Hepatocyte (in vitro differentiated cells): ENCODE results near the gene CTBP1. TPM values are rescaled to one million over a fixed set of nuclear protein-coding genes. Genes with fewer than 3 reads are reported as not detected.

Experiments
- DNase-seq: peaks from one replicate; pipeline ENCODE4 v3.0.0-alpha.2; 2016; ENCODE audit warnings: low spot score
- H2AFZ ChIP-seq: fragments of 200-600 bp; sonication (generic); 2 replicates; pipeline ENCODE4 v1.6.0; 2016; ENCODE audit warnings: antibody characterized with exemption, mild to moderate bottlenecking
- H3K27ac ChIP-seq: fragments of 200-600 bp; sonication (generic); 2 replicates; pipeline ENCODE4 v1.5.1; 2016; ENCODE audit warnings: mild to moderate bottlenecking
- H3K27me3 ChIP-seq: fragments of 200-600 bp; sonication (generic); 2 replicates; pipeline ENCODE4 v1.6.1; 2016
- H3K36me3 ChIP-seq: fragments of 200-600 bp; sonication (generic); replicated peaks from 2 replicates; pipeline ENCODE4 v1.5.1; 2016; ENCODE audit warnings: low read depth; ENCODE audit not compliant: insufficient read depth
- H3K4me1 ChIP-seq: fragments of 200-600 bp; sonication (generic); 2 replicates; pipeline ENCODE4 v1.5.1; 2016; ENCODE audit warnings: mild to moderate bottlenecking, moderate library complexity; ENCODE audit not compliant: insufficient read depth
- H3K4me2 ChIP-seq: fragments of 200-600 bp; sonication (generic); 2 replicates; pipeline ENCODE4 v1.6.0; 2016
- H3K4me3 ChIP-seq: fragments of 200-600 bp; sonication (generic); 2 replicates; pipeline ENCODE4 v1.5.1; 2016; ENCODE audit warnings: mild to moderate bottlenecking
- H3K79me2 ChIP-seq: fragments of 200-600 bp; sonication (generic); 2 replicates; pipeline ENCODE4 v1.6.0; 2017; ENCODE audit warnings: mild to moderate bottlenecking
- H3K9me2 ChIP-seq: fragments of 200-600 bp; sonication (generic); replicated peaks from 2 replicates; pipeline ENCODE4 v1.6.0; 2017; ENCODE audit warnings: mild to moderate bottlenecking; ENCODE audit not compliant: insufficient read depth
- H3K9me3 ChIP-seq: fragments of 200-600 bp; sonication (generic); 2 replicates; pipeline ENCODE4 v1.5.1; 2016; ENCODE audit warnings: low read depth, mild to moderate bottlenecking
- H4K20me1 ChIP-seq: fragments of 200-600 bp; sonication (generic); 2 replicates; pipeline ENCODE4 v1.6.0; 2016; ENCODE audit warnings: mild to moderate bottlenecking; ENCODE audit not compliant: insufficient read depth, poor library complexity, severe bottlenecking
- EZH2 ChIP-seq: fragments of 200-600 bp; sonication (generic); IDR thresholded peaks from 2 replicates; pipeline ENCODE4 v1.6.1; 2016; ENCODE audit warnings: antibody characterized with exemption, mild to moderate bottlenecking, borderline replicate concordance
- EZH2phosphoT487 ChIP-seq: fragments of 200-600 bp; sonication (generic); IDR thresholded peaks from one replicate; pipeline ENCODE4 v1.6.1; 2018; ENCODE audit warnings: antibody characterized with exemption, mild to moderate bottlenecking, low read depth, moderate library complexity; ENCODE audit not compliant: unreplicated experiment, severe bottlenecking
- WGBS: methylation state at CpG from one replicate; pipeline ENCODE4 v1.1.6; 2016; ENCODE audit warnings: low lambda C conversion rate; ENCODE audit errors: missing lambda C conversion rate; 5-methylcytosine and 5-hydroxymethylcytosine counted together
- polyA plus RNA-seq: library from polyadenylated mRNA; unstranded; fragments of >200 nt; fragmentation: Nextera tagmentation; extraction: Ambion mirVana; gene quantifications from 2 replicates; pipeline ENCODE4 v1.2.1, GENCODE V29; 2016
- total RNA-seq: library from RNA; depleted of rRNA; stranded (reverse); fragments of >200 nt; gene quantifications from 2 replicates; pipeline ENCODE4 v1.2.3, GENCODE V29; 2014
- TF ChIP-seq, protein P1 (sequence below): fragments of 200-600 bp; sonication (generic); IDR thresholded peaks from 2 replicates; pipeline ENCODE4 v1.5.1; 2016; ENCODE audit warnings: antibody characterized with exemption, mild to moderate bottlenecking; ENCODE audit not compliant: poor library complexity

The CTBP1 gene
- total and polyA plus RNA-seq, 2 experiments from 2014 or later, result 169 to 179 TPM

DNA sequence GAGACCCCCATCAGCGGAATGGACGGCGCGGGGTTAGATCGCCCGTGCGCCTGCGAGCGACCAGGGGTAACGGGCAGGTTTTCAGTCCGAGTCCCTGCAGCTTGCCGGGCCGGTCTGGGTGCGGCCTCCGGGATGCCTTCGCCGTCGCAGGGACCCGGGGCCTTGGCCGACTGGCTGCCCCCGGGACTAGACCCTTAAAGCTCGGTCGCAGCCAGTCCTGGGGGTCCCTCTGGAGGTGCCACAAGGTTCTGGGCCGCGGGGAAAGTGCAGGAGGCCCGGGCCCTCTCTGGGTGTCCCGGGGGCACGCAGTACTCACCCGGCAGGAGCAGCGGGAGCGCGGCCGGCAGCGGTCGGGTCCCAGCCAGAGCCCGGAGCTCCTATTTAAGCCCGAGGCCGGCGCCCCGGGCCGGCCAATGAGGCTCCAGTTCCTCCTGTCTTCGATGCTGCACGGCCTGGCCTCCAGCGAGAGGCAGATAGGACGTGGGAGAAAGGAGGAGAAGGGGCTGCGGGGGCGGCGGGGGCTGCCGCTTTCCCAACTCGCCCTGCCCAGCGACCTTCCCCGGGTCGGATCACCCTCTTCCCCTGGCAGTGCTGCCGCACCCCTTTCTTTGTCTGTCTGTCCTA is 76.6 kb downstream of the CTBP1 start, which contains the start of gene SPON2:
TSS of gene SPON2 (minus strand) at position 356 of the 624 bp plus-strand sequence.
- no peaks in the 10 kb centered on the region for H3K9me2 ChIP-seq
- peaks cover 33% of the 10 kb centered on the region for H3K4me1 ChIP-seq
- peaks cover 8% of the 10 kb centered on the region for H4K20me1 ChIP-seq
- peak within 1 kb of the TSS; percentile 89 for H3K27ac ChIP-seq
- no peaks in the 10 kb centered on the region for H3K9me3 ChIP-seq
- 7% methylated on average over 36 of the region's 54 CpGs for WGBS
- H3K4me2 ChIP-seq, result peak within 1 kb of the TSS; percentile 86
- no peaks in the 10 kb centered on the region for H3K36me3 ChIP-seq
- H3K79me2 ChIP-seq, result peaks cover 12% of the 10 kb centered on the region
- H2AFZ ChIP-seq, result peak within 1 kb of the TSS; percentile 49
- H3K4me3 ChIP-seq, result peak within 1 kb of the TSS; percentile 44
- TF ChIP-seq, protein P1, sequence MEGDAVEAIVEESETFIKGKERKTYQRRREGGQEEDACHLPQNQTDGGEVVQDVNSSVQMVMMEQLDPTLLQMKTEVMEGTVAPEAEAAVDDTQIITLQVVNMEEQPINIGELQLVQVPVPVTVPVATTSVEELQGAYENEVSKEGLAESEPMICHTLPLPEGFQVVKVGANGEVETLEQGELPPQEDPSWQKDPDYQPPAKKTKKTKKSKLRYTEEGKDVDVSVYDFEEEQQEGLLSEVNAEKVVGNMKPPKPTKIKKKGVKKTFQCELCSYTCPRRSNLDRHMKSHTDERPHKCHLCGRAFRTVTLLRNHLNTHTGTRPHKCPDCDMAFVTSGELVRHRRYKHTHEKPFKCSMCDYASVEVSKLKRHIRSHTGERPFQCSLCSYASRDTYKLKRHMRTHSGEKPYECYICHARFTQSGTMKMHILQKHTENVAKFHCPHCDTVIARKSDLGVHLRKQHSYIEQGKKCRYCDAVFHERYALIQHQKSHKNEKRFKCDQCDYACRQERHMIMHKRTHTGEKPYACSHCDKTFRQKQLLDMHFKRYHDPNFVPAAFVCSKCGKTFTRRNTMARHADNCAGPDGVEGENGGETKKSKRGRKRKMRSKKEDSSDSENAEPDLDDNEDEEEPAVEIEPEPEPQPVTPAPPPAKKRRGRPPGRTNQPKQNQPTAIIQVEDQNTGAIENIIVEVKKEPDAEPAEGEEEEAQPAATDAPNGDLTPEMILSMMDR, result no peak
- DNase-seq, result peak; percentile 51
- peaks cover 25% of the 10 kb centered on the region for H3K27me3 ChIP-seq

DNA sequence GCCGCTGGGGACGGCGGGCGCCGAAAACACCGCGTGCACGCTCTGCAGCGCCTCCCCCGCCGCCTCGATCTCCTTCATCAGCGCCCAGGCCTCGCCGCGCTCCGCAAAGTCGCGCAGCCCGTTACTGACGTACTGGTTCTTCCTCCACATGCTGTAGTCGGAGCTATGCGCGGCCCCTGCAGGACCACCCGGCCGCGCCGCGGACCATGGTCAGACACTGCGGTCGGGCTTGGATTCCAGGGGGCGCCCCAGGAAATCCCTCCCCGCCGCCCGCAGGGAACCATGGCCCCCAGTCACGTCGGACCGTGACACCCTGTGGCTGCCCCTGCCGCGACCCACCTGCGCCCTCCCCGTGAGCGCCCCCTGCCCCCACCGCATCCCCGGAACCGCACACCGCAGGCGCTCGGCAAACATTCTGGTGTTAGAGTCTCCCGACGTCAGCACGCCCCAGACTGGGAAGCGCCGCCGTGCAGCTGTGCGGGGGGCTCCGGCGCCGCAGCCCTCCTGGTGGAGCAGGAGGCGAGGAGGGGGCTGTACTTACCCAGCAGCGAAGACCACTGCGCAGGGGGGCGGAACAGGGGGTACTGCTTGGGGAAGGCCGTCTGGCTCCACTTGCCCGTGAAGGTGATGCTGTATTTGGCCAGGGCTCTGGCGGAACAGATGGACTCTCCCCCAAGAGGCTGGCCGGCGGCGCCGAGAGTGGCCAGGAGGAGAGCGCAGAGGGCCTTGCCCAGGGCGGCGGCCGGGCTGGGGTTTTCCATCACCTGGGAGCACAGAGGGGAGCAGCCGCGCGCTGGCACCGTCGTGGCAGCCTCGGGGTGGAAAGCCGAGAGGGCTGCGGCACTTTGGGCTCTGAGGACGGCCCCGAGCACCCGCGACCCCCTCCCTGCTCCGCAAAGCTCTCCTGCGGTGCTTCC is 77.4 kb downstream of the CTBP1 start:
- peaks cover 33% of the 10 kb centered on the region for H3K4me1 ChIP-seq

DNA sequence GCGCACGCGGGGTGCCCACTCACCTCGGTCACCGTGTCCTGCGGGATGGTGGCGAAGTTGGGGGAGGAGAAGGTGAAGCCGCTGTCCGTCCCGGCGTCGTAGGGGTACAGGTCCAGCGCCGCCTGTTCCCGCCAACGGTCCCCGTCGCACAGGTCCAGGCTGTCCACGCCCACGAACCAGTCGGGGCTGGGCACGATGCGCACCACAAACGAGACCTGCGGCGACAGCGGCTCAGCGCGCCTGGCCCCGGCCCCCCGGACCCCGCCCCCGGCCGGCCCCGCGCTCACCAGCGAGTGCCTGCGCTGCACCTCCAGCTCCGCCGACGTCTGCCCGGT is 78.0 kb downstream of the CTBP1 start:
- Histone ChIP-seq H4K20me1 (peaks cover 8% of the 10 kb centered on the region), H3K9me2 (no peaks in the 10 kb centered on the region), H3K27me3 (peaks cover 25% of the 10 kb centered on the region), H3K9me3 (no peaks in the 10 kb centered on the region), H3K4me2 (peak overlapping the region; percentile 86), H3K27ac (no peak overlapping the region), H3K4me3 (no peak overlapping the region), H3K79me2 (peaks cover 12% of the 10 kb centered on the region), H2AFZ (no peak overlapping the region), H3K36me3 (no peaks in the 10 kb centered on the region), H3K4me1 (peaks cover 33% of the 10 kb centered on the region)
- DNase-seq, result no peak
- TF ChIP-seq EZH2phosphoT487 (no peak), EZH2 (no peak)
- TF ChIP-seq, protein P1, result no peak
- 20% methylated on average over 5 of the region's 42 CpGs for WGBS

More for the DNA sequence above, 77.4 kb downstream of the CTBP1 start:
- TF ChIP-seq EZH2 (peak; percentile 77), EZH2phosphoT487 (peak; percentile 67)
- TF ChIP-seq, protein P1, result peak; percentile 11
- H3K79me2 ChIP-seq, result peaks cover 12% of the 10 kb centered on the region
- peaks cover 25% of the 10 kb centered on the region for H3K27me3 ChIP-seq
- no peaks in the 10 kb centered on the region for H3K9me3 ChIP-seq
- WGBS, result 7% methylated on average over 70 of the region's 88 CpGs
- H2AFZ ChIP-seq, result peak overlapping the region; percentile 49
- H3K36me3 ChIP-seq, result no peaks in the 10 kb centered on the region
- no peaks in the 10 kb centered on the region for H3K9me2 ChIP-seq
- no peak for DNase-seq
- H4K20me1 ChIP-seq, result peaks cover 8% of the 10 kb centered on the region
- H3K4me3 ChIP-seq, result peak overlapping the region; percentile 44
- H3K4me2 ChIP-seq, result peak overlapping the region; percentile 86
- H3K27ac ChIP-seq, result peak overlapping the region; percentile 56
